HEK293 (cell line): ENCODE results near the gene HCAR2.

ENCODE experiments used
- CTCF ChIA-PET: fragments of 350-600 bp; formaldehyde crosslinking; extraction: SDS; loops from one replicate; lab custom pipeline; 2021; ENCODE audit warnings: antibody characterized with exemption; lab: Yijun Ruan, JAX
- POLR2A ChIA-PET: fragments of 300-600 bp; formaldehyde crosslinking; extraction: SDS; loops from one replicate; lab custom pipeline; 2020; ENCODE audit warnings: antibody characterized with exemption, inconsistent platforms; lab: Yijun Ruan, JAX
- H3K27ac ChIP-seq: fragments of 200-500 bp; sonication (Bioruptor generic); 2 replicates; pipeline ENCODE4 v1.5.1; 2014; ENCODE audit warnings: low read depth, low read length, control low read depth, inconsistent platforms; ENCODE audit errors: extremely low read depth
- H3K36me3 ChIP-seq, 2 experiments: fragments of 200-500 bp in 1 of 2; sonication (Bioruptor generic) in 1 of 2; 1 replicate in 1 of 2; 2 replicates in 1 of 2; pipeline ENCODE4 v1.5.1; 2014 to 2017; ENCODE audit warnings: inconsistent platforms in 2 of 2, low read length in 2 of 2; ENCODE audit not compliant: control insufficient read depth in 2 of 2, insufficient read depth in 1 of 2
- H3K4me1 ChIP-seq: fragments of 200-500 bp; sonication (Bioruptor generic); 2 replicates; pipeline ENCODE4 v1.5.1; 2014; ENCODE audit warnings: mild to moderate bottlenecking, low read length, inconsistent platforms; ENCODE audit not compliant: control insufficient read depth, insufficient read depth
- H3K4me3 ChIP-seq: 2 replicates; pipeline ENCODE4 v1.5.1; 2011; ENCODE audit warnings: low read depth, mild to moderate bottlenecking, control low read depth, low read length, moderate library complexity
- H3K9me3 ChIP-seq: fragments of 200-500 bp; sonication (Bioruptor generic); 2 replicates; pipeline ENCODE4 v1.5.1; 2014; ENCODE audit warnings: low read depth, low read length, inconsistent platforms; ENCODE audit not compliant: control insufficient read depth, insufficient read depth
- ATF2 ChIP-seq: fragments of 450-650 bp; formaldehyde crosslinking; IDR thresholded peaks from 2 replicates; pipeline ENCODE4 v1.5.1; 2016; ENCODE audit warnings: missing biosample characterization, missing genetic modification characterization, low read depth
- HOXC10 ChIP-seq: sonication (generic); formaldehyde crosslinking; IDR thresholded peaks from 2 replicates; pipeline ENCODE4 v1.8.1; 2023; ENCODE audit warnings: mild to moderate bottlenecking, missing genetic modification reagents
- KLF10 ChIP-seq: fragments of 450-650 bp; IDR thresholded peaks from 2 replicates; pipeline ENCODE4 v1.5.1; 2018; ENCODE audit warnings: missing biosample characterization, mild to moderate bottlenecking, missing genetic modification characterization
- OSR2 ChIP-seq: fragments of 450-650 bp; formaldehyde crosslinking; IDR thresholded peaks from 2 replicates; pipeline ENCODE4 v1.5.1; 2016; ENCODE audit warnings: missing biosample characterization, missing genetic modification characterization
- REPIN1 ChIP-seq: fragments of 450-650 bp; formaldehyde crosslinking; IDR thresholded peaks from 2 replicates; pipeline ENCODE4 v1.5.1; 2017; ENCODE audit warnings: missing biosample characterization, missing genetic modification characterization, low read depth
- SP2 ChIP-seq: fragments of 450-650 bp; formaldehyde crosslinking; IDR thresholded peaks from 2 replicates; pipeline ENCODE4 v1.5.1; 2016; ENCODE audit warnings: missing biosample characterization, missing genetic modification characterization
- SP7 ChIP-seq: fragments of 450-650 bp; formaldehyde crosslinking; IDR thresholded peaks from 2 replicates; pipeline ENCODE4 v1.5.1; 2016; ENCODE audit warnings: missing biosample characterization, missing genetic modification characterization
- YY2 ChIP-seq: fragments of 450-650 bp; formaldehyde crosslinking; IDR thresholded peaks from 2 replicates; pipeline ENCODE4 v1.5.1; 2016; ENCODE audit warnings: missing biosample characterization, missing genetic modification characterization
- ZBTB6 ChIP-seq: fragments of 450-650 bp; formaldehyde crosslinking; IDR thresholded peaks from 2 replicates; pipeline ENCODE4 v1.5.1; 2017; ENCODE audit warnings: missing biosample characterization, missing genetic modification characterization
- ZBTB7A ChIP-seq: fragments of 450-650 bp; formaldehyde crosslinking; IDR thresholded peaks from 2 replicates; pipeline ENCODE4 v1.5.1; 2016; ENCODE audit warnings: low read depth, missing biosample characterization, missing genetic modification characterization
- ZNF10 ChIP-seq: fragments of 450-650 bp; formaldehyde crosslinking; IDR thresholded peaks from 2 replicates; pipeline ENCODE4 v1.5.1; 2017; ENCODE audit warnings: missing biosample characterization, missing genetic modification characterization
- ZNF112 ChIP-seq: fragments of 450-650 bp; formaldehyde crosslinking; IDR thresholded peaks from 2 replicates; pipeline ENCODE4 v1.5.0; 2017; ENCODE audit warnings: missing biosample characterization, missing genetic modification characterization
- ZNF114 ChIP-seq: fragments of 450-650 bp; formaldehyde crosslinking; IDR thresholded peaks from 2 replicates; pipeline ENCODE4 v1.5.0; 2017; ENCODE audit warnings: missing biosample characterization, missing genetic modification characterization
- ZNF140 ChIP-seq: fragments of 450-650 bp; formaldehyde crosslinking; IDR thresholded peaks from 2 replicates; pipeline ENCODE4 v1.5.1; 2016; ENCODE audit warnings: missing biosample characterization, missing genetic modification characterization
- ZNF174 ChIP-seq: fragments of 450-650 bp; formaldehyde crosslinking; IDR thresholded peaks from 2 replicates; pipeline ENCODE4 v1.5.0; 2017; ENCODE audit warnings: missing biosample characterization, mild to moderate bottlenecking, missing genetic modification characterization
- ZNF19 ChIP-seq: fragments of 450-650 bp; formaldehyde crosslinking; IDR thresholded peaks from 2 replicates; pipeline ENCODE4; 2016; ENCODE audit warnings: missing biosample characterization, missing genetic modification characterization, low read depth
- ZNF26 ChIP-seq: fragments of 450-650 bp; formaldehyde crosslinking; IDR thresholded peaks from 2 replicates; pipeline ENCODE4 v1.5.1; 2016; ENCODE audit warnings: missing biosample characterization, missing genetic modification characterization
- ZNF302 ChIP-seq: fragments of 450-650 bp; formaldehyde crosslinking; IDR thresholded peaks from 2 replicates; pipeline ENCODE4 v1.5.1; 2016; ENCODE audit warnings: missing biosample characterization, missing genetic modification characterization, low read depth
- ZNF362 ChIP-seq: fragments of 450-650 bp; formaldehyde crosslinking; IDR thresholded peaks from 2 replicates; pipeline ENCODE4 v1.5.1; 2016; ENCODE audit warnings: missing biosample characterization, missing genetic modification characterization
- ZNF426 ChIP-seq: fragments of 450-650 bp; formaldehyde crosslinking; IDR thresholded peaks from 2 replicates; pipeline ENCODE4 v1.5.1; 2017; ENCODE audit warnings: missing biosample characterization, missing genetic modification characterization, mild to moderate bottlenecking, inconsistent platforms, moderate library complexity
- ZNF571 ChIP-seq: fragments of 450-650 bp; formaldehyde crosslinking; IDR thresholded peaks from 2 replicates; pipeline ENCODE4 v1.5.0; 2017; ENCODE audit warnings: missing biosample characterization, missing genetic modification characterization
- ZNF623 ChIP-seq: fragments of 450-650 bp; formaldehyde crosslinking; IDR thresholded peaks from 2 replicates; pipeline ENCODE4 v1.5.1; 2016; ENCODE audit warnings: missing biosample characterization, missing genetic modification characterization
- ZNF629 ChIP-seq: fragments of 450-650 bp; formaldehyde crosslinking; IDR thresholded peaks from 2 replicates; pipeline ENCODE4 v1.5.1; 2017; ENCODE audit warnings: missing biosample characterization, missing genetic modification characterization
- ZNF664 ChIP-seq: fragments of 450-650 bp; formaldehyde crosslinking; IDR thresholded peaks from 2 replicates; pipeline ENCODE4 v1.5.1; 2016; ENCODE audit warnings: missing biosample characterization, missing genetic modification characterization
- ZNF747 ChIP-seq: fragments of 450-650 bp; formaldehyde crosslinking; IDR thresholded peaks from 2 replicates; pipeline ENCODE4 v1.5.1; 2016; ENCODE audit warnings: missing biosample characterization, missing genetic modification characterization
- ZNF76 ChIP-seq: fragments of 450-650 bp; formaldehyde crosslinking; IDR thresholded peaks from 2 replicates; pipeline ENCODE4; 2016; ENCODE audit warnings: low read depth, missing biosample characterization, missing genetic modification characterization, borderline replicate concordance
- ZSCAN30 ChIP-seq: fragments of 450-650 bp; IDR thresholded peaks from 2 replicates; pipeline ENCODE4 v1.5.1; 2018; ENCODE audit warnings: missing biosample characterization, mild to moderate bottlenecking, missing genetic modification characterization, moderate library complexity

The HCAR2 gene

GRCh38 chr12:122747224-122748135 lies 44.3 kb upstream of the HCAR2 start:
- POLR2A ChIA-PET = interaction anchor here (0.6 kb wide), 1 partner anchor 616 kb away, joined by 3 read pairs; no protein-coding TSS in a partner anchor
- CTCF ChIA-PET = interaction anchor here (0.9 kb wide), 1 partner anchor 109 kb away, joined by 3 read pairs; no protein-coding TSS in a partner anchor
- TF ChIP-seq ZNF10 (tag by site-specific recombination) = peak; percentile 94
- TF ChIP-seq ZNF664 (tag by site-specific recombination) = 0 out of 2 replicates have a peak, but pooled peaks have one; percentile 6
- peak; percentile 58; the same call in 1 of the 2 replicates for TF ChIP-seq ZNF140
- no peak for TF ChIP-seq ZNF19 (tag by site-specific recombination)
- TF ChIP-seq ZNF623 (tag by site-specific recombination) = no peak
- no peak for TF ChIP-seq ZNF26 (tag by site-specific recombination)
- no peaks in the 10 kb centered on the region for H3K36me3 ChIP-seq
- H3K9me3 ChIP-seq = no peaks in the 10 kb centered on the region
- H3K4me3 ChIP-seq = no peak overlapping the region
- H3K4me1 ChIP-seq = no peaks in the 10 kb centered on the region
- H3K27ac ChIP-seq = no peak overlapping the region

- Histone ChIP-seq H3K27ac (no peak overlapping the region), H3K4me3 (no peak overlapping the region), H3K36me3 (no peaks in the 10 kb centered on the region), H3K4me1 (no peaks in the 10 kb centered on the region), H3K9me3 (no peaks in the 10 kb centered on the region)
- TF ChIP-seq ZNF426 (no peak), ZNF114 (tag by site-specific recombination) (no peak), ZBTB7A (tag by site-specific recombination) (no peak), ZNF747 (tag by site-specific recombination) (no peak), ZSCAN30 (tag by site-specific recombination) (no peak), ZNF302 (tag by site-specific recombination) (no peak), OSR2 (tag by site-specific recombination) (no peak), ZBTB6 (no peak)
- ChIA-PET CTCF (no interaction called here), POLR2A (no interaction called here)
These were observed 40.9 kb upstream of the HCAR2 start for GRCh38 chr12:122743895-122744525.

GRCh38 chr12:122740351-122740750 lies 37.2 kb upstream of the HCAR2 start:
- H3K27ac ChIP-seq = no peak overlapping the region
- no peak overlapping the region for H3K4me3 ChIP-seq
- H3K36me3 ChIP-seq = no peaks in the 10 kb centered on the region
- ChIA-PET CTCF (interaction anchor here (0.6 to 0.7 kb wide), 3 partner anchors 158 to 843 kb away, joined by 3 to 4 read pairs (median 3); no protein-coding TSS in a partner anchor), POLR2A (no interaction called here)
- H3K9me3 ChIP-seq = no peaks in the 10 kb centered on the region
- no peaks in the 10 kb centered on the region for H3K4me1 ChIP-seq
- TF ChIP-seq HOXC10 (CRISPR knock-in tag) (no peak), YY2 (tag by site-specific recombination) (peak; percentile 80; the same call in 1 of the 2 replicates), ZNF112 (tag by site-specific recombination) (no peak), ATF2 (tag by site-specific recombination) (peak; percentile 84), SP2 (tag by site-specific recombination) (0 out of 2 replicates have a peak, but pooled peaks have one; percentile 13), ZNF362 (no peak), ZNF76 (tag by site-specific recombination) (no peak), ZNF174 (tag by site-specific recombination) (no peak), REPIN1 (tag by site-specific recombination) (no peak), SP7 (tag by site-specific recombination) (no peak), KLF10 (tag by site-specific recombination) (no peak), ZNF629 (tag by site-specific recombination) (0 out of 2 replicates have a peak, but pooled peaks have one; percentile 19), ZNF571 (tag by site-specific recombination) (no peak)
